ENCODE measurements around the gene IL12RB2. TPM values are rescaled to one million over a fixed set of nuclear protein-coding genes. Genes with fewer than 3 reads are reported as not detected.

IL12RB2 gene
- total RNA-seq, 6 experiments from 2014 or later = 0.12 to 1.3 (median 0.31) TPM

GRCh38 chr1:67264899-67265298 is 42.8 kb upstream of the IL12RB2 start:
- DNase-seq (no peak), ATAC-seq (no peak)
- intact Hi-C loops (cut with DNase I) = no loop called here
- Histone ChIP-seq H3K27me3 (no peaks in the 10 kb centered on the region), H3K4me1 (no peaks in the 10 kb centered on the region), H3K27ac (no peak overlapping the region), H3K4me3 (no peak overlapping the region), H3K9me3 (no peaks in the 10 kb centered on the region), H3K36me3 (no peaks in the 10 kb centered on the region)
- no peak for TF ChIP-seq CTCF (IDR thresholded peaks at IDR 0.05)
- no peak for TF ChIP-seq POLR2A (IDR thresholded peaks at IDR 0.05)
- WGBS (ENCODE audit: insufficient coverage, low coverage, low lambda C conversion rate, missing lambda C conversion rate) = 47% methylated on average over 3 of the region's 3 CpGs

GRCh38 chr1:67269061-67269460 is 38.6 kb upstream of the IL12RB2 start:
- intact Hi-C loops (cut with DNase I) = no loop called here

DNA sequence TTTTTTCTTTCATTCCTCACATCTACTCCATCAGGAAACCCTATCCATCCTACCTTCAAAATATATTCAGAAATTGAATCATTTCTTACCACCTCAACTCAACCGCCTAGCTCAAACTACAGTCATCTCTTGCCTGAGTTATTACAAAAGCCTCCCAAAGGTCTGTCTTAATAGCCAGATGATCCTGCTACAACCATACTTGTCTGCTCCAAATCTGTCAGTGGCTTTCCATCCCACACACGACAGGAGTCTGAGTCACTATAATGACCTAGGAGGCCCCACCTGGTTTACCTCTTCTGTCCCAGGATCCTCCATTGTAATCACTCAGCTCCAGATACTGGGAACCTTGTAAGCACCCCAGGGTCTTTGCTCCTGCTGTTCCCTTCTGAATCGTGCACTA is 37.1 kb upstream of the IL12RB2 start:
- no peaks in the 10 kb centered on the region for H3K36me3 ChIP-seq
- no peak overlapping the region for H3K4me3 ChIP-seq
- 86% methylated on average over 3 of the region's 3 CpGs for WGBS (ENCODE audit: insufficient coverage, low coverage, low lambda C conversion rate, missing lambda C conversion rate)
- TF ChIP-seq CTCF (IDR thresholded peaks at IDR 0.05) (no peak), POLR2A (IDR thresholded peaks at IDR 0.05) (no peak)
- no peaks in the 10 kb centered on the region for H3K9me3 ChIP-seq
- H3K27me3 ChIP-seq = no peaks in the 10 kb centered on the region
- intact Hi-C loops (cut with DNase I) = no loop called here
- DNase-seq (no peak), ATAC-seq (no peak)
- H3K4me1 ChIP-seq = no peaks in the 10 kb centered on the region
- no peak overlapping the region for H3K27ac ChIP-seq

More at GRCh38 chr1:67269061-67269460, 38.6 kb upstream of the IL12RB2 start:
- DNase-seq = no peak
- no peak for ATAC-seq
- Histone ChIP-seq H3K4me3 (no peak overlapping the region), H3K9me3 (no peaks in the 10 kb centered on the region), H3K27ac (no peak overlapping the region), H3K4me1 (no peaks in the 10 kb centered on the region), H3K36me3 (no peaks in the 10 kb centered on the region), H3K27me3 (no peaks in the 10 kb centered on the region)
- WGBS (ENCODE audit: insufficient coverage, low coverage, low lambda C conversion rate, missing lambda C conversion rate) = 75% methylated on average over 3 of the region's 3 CpGs
- TF ChIP-seq CTCF (IDR thresholded peaks at IDR 0.05) (no peak), POLR2A (IDR thresholded peaks at IDR 0.05) (no peak)

DNA sequence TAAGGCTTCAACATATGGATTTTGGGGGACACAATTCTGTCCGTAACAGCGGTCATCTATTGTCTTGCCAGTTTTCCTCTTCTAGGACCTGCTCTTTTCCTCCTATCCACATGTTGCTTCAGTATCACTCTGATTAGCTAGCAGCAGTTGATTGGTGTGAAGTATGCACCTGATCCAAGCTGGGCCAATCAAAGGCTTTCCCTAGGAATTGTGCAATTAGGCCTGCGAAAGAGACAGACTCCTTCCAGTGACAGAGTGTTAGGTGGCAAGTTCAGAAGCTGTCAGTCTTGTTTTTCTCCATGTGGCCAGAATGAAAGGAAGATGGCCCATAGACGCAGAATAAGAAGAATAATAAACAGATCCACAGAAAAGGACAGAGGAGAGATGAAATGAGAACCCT is 34.1 kb upstream of the IL12RB2 start:
- Histone ChIP-seq H3K9me3 (no peaks in the 10 kb centered on the region), H3K36me3 (no peaks in the 10 kb centered on the region), H3K4me1 (no peaks in the 10 kb centered on the region), H3K4me3 (no peak overlapping the region), H3K27ac (no peak overlapping the region), H3K27me3 (no peaks in the 10 kb centered on the region)
- no peak for ATAC-seq
- intact Hi-C loops (cut with DNase I) = no loop called here
- TF ChIP-seq CTCF (IDR thresholded peaks at IDR 0.05) (no peak), POLR2A (IDR thresholded peaks at IDR 0.05) (no peak)
- DNase-seq = no peak
- WGBS (ENCODE audit: insufficient coverage, low coverage, low lambda C conversion rate, missing lambda C conversion rate) = 70% methylated on average over 4 of the region's 4 CpGs
